ENCODE measurements around the gene AVPI1.
A peak's percentile ranks its signal among the peaks of the same experiment; 100 is the strongest.
"Not testable (repeated sequence)": the region's sequence is repeated elsewhere in the genome, so short reads cannot be mapped to it uniquely, and the experiment has no call there.

AVPI1 gene

DNA sequence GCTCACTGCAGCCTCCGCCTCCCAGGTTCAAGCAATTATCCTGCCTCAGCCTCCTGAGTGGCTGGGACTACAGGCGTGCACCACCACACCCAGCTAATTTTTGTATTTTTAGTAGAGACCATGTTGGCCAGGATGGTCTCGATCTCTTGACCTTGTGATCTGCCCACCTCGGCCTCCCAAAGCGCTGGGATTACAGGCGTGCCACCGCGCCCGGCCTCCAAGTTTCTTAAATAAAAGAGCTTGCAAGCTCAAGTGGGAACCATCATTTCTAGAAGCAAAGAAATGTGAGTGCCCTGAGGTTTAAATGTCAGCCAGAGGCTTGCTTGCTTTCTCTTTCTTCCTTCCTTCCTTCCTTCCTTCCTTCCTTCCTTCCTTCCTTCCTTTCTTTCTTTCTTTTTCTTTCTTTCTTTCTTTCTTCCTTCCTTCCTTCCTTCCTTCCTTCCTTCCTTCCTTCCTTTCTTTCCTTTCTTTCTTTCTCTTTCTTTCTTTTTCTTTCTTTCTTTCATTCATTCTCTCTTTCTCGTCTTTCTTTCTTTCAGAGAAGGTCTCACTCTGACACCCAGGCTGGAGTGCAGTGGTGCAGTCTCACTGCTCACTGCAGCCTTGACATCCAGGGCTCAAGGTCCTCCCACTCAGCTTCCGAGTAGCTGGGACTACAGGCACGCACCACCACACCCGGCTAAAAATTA, 44.4 kb downstream of the AVPI1 start:
- peaks cover 26% of the 10 kb centered on the region for H3K4me1 Mint-ChIP-seq (ENCODE audit: low read depth)
- H3K27me3 Mint-ChIP-seq, H3K27ac Mint-ChIP-seq, H3K9me3 Mint-ChIP-seq: not testable (repeated sequence)
- H3K36me3 Mint-ChIP-seq (ENCODE audit: low read depth), result peaks cover 28% of the 10 kb centered on the region
- peak overlapping the region; percentile 45 for H3K4me3 Mint-ChIP-seq

- H3K9me3 Mint-ChIP-seq, result no peaks in the 10 kb centered on the region
- H3K27ac Mint-ChIP-seq, result peak overlapping the region; percentile 81
- H3K27me3 Mint-ChIP-seq, result no peaks in the 10 kb centered on the region
- peak overlapping the region; percentile 95 for H3K4me3 Mint-ChIP-seq
- peaks cover 22% of the 10 kb centered on the region for H3K4me1 Mint-ChIP-seq (ENCODE audit: low read depth)
- peaks cover 24% of the 10 kb centered on the region for H3K36me3 Mint-ChIP-seq (ENCODE audit: low read depth)
Measured at GRCh38 chr10:97640868-97641811, 45.9 kb downstream of the AVPI1 start.

GRCh38 chr10:97640174-97640867, 46.7 kb downstream of the AVPI1 start, which contains the start of gene PI4K2A:
PI4K2A (plus strand) TSS chr10:97640671; CDS start chr10:97640743, 72 bp downstream.
- peaks cover 22% of the 10 kb centered on the region for H3K4me1 Mint-ChIP-seq (ENCODE audit: low read depth)

DNA sequence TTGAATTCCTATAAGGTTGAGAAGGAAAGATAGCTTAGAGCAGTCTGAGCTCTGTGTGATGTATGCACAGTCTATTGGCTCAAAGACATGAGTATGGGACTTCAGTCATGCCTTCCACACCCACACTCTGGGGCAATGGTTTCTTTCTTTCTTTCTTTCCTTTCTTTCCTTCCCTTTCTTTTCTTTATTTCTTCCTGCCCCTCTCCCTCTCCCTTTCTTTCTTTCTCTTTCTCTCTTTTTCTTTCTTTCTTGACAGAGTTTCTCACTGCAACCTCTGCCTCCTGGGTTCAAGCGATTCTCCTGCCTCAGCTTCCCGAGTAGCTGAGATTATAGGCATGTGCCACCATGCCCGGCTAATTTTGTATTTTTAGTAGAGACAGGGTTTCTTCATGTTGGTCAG, 48.0 kb downstream of the AVPI1 start:
- H3K4me3 Mint-ChIP-seq, result peak overlapping the region; percentile 8
- not testable (repeated sequence) for H3K9me3 Mint-ChIP-seq; H3K27ac Mint-ChIP-seq; H3K27me3 Mint-ChIP-seq; H3K36me3 Mint-ChIP-seq (ENCODE audit: low read depth)
- peaks cover 22% of the 10 kb centered on the region for H3K4me1 Mint-ChIP-seq (ENCODE audit: low read depth)

More at GRCh38 chr10:97640174-97640867, 46.7 kb downstream of the AVPI1 start, which contains the start of gene PI4K2A:
- Mint-ChIP-seq H3K4me3 (peak within 1 kb of the TSS; percentile 95), H3K36me3 (ENCODE audit: low read depth) (peaks cover 18% of the 10 kb centered on the region), H3K27me3 (no peaks in the 10 kb centered on the region), H3K9me3 (no peaks in the 10 kb centered on the region), H3K27ac (peak within 1 kb of the TSS; percentile 81)

DNA sequence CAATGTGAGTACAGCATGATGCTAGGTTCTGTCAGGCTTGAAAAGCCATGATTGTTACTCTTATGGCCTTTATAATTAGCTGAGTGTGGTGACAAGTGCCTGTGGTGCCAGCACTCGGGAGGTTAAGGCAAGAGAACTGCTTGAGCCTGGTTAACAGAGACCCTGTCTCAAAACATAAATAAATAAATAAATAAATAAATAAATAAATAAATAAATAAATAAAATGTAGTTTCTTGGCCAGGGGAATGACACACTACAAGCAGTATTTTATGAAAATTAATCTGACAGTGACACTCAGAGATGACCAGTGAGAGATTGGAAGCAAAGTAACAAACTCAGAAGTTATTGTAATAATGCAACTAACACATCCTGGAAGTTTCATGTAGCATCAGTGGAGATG, 51.5 kb downstream of the AVPI1 start:
- Mint-ChIP-seq H3K9me3 (no peaks in the 10 kb centered on the region), H3K4me3 (no peak overlapping the region), H3K27me3 (no peaks in the 10 kb centered on the region), H3K36me3 (ENCODE audit: low read depth) (no peaks in the 10 kb centered on the region), H3K27ac (no peak overlapping the region), H3K4me1 (ENCODE audit: low read depth) (peaks cover 25% of the 10 kb centered on the region)

DNA sequence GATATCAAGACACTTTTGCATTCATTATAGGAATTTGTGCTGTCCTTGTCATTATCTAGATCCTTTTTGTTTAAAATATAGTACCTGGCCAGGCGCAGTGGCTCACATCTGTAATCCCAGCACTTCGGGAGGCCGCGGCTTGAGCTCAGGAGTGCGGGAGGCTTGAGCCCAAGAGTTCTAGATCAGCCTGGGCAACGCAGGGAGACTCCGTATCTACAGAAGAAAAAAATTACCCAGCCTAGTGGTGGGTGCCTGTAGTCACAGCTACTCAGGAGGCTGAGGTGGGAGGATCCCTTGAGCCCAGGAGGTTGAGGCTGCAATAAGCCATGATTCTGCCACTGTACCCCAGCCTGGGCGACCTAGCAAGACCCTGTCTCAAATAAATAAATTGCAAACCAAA, 53.1 kb downstream of the AVPI1 start:
- H3K27me3 Mint-ChIP-seq, result no peaks in the 10 kb centered on the region
- peak overlapping the region; percentile 93 for H3K27ac Mint-ChIP-seq
- H3K36me3 Mint-ChIP-seq (ENCODE audit: low read depth), result no peaks in the 10 kb centered on the region
- peak overlapping the region; percentile 99 for H3K4me3 Mint-ChIP-seq
- H3K4me1 Mint-ChIP-seq (ENCODE audit: low read depth), result peaks cover 18% of the 10 kb centered on the region
- no peaks in the 10 kb centered on the region for H3K9me3 Mint-ChIP-seq

- Mint-ChIP-seq H3K27me3 (no peaks in the 10 kb centered on the region), H3K4me3 (peak within 1 kb of the TSS; percentile 99), H3K27ac (peak within 1 kb of the TSS; percentile 93), H3K4me1 (ENCODE audit: low read depth) (peaks cover 18% of the 10 kb centered on the region), H3K36me3 (ENCODE audit: low read depth) (no peaks in the 10 kb centered on the region), H3K9me3 (no peaks in the 10 kb centered on the region)
Measured at GRCh38 chr10:97632949-97633884, 53.8 kb downstream of the AVPI1 start, which contains the start of gene MORN4. MORN4 (minus strand) TSS chr10:97633500; CDS start chr10:97619653, 13,847 bp downstream.

GRCh38 chr10:97631098-97631497, 55.9 kb downstream of the AVPI1 start:
- H3K27ac Mint-ChIP-seq, result no peak overlapping the region
- no peak overlapping the region for H3K4me3 Mint-ChIP-seq

GRCh38 chr10:97629289-97629688, 57.8 kb downstream of the AVPI1 start:
- no peaks in the 10 kb centered on the region for H3K36me3 Mint-ChIP-seq (ENCODE audit: low read depth)
- H3K4me3 Mint-ChIP-seq, result no peak overlapping the region
- H3K27me3 Mint-ChIP-seq, result no peaks in the 10 kb centered on the region
- H3K9me3 Mint-ChIP-seq, result no peaks in the 10 kb centered on the region
- H3K27ac Mint-ChIP-seq, result no peak overlapping the region
- H3K4me1 Mint-ChIP-seq (ENCODE audit: low read depth), result peaks cover 18% of the 10 kb centered on the region

More at GRCh38 chr10:97631098-97631497, 55.9 kb downstream of the AVPI1 start:
- Mint-ChIP-seq H3K27me3 (no peaks in the 10 kb centered on the region), H3K36me3 (ENCODE audit: low read depth) (no peaks in the 10 kb centered on the region), H3K4me1 (ENCODE audit: low read depth) (peaks cover 18% of the 10 kb centered on the region), H3K9me3 (no peaks in the 10 kb centered on the region)

DNA sequence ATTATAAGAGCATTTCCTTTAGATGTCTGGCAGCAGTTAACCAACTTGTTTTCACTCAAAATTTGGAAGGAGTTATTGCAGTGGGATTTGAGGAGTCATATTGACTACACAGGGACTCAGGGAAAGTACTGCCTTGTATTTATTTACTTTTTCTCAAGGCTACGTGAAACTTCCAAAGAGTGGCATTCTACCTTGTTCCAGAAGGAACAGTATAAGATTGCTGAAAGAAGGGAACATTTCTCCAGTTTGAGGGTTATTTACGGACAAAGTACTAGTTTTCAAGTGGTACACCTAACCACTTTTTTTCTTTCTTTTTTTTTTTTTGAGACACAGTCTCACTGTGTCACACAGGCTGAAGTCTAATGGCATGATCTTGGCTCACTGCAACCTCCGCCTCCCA, 58.8 kb downstream of the AVPI1 start:
- Mint-ChIP-seq H3K9me3 (no peaks in the 10 kb centered on the region), H3K4me1 (ENCODE audit: low read depth) (peaks cover 10% of the 10 kb centered on the region), H3K27ac (no peak overlapping the region), H3K27me3 (no peaks in the 10 kb centered on the region), H3K36me3 (ENCODE audit: low read depth) (no peaks in the 10 kb centered on the region), H3K4me3 (no peak overlapping the region)

DNA sequence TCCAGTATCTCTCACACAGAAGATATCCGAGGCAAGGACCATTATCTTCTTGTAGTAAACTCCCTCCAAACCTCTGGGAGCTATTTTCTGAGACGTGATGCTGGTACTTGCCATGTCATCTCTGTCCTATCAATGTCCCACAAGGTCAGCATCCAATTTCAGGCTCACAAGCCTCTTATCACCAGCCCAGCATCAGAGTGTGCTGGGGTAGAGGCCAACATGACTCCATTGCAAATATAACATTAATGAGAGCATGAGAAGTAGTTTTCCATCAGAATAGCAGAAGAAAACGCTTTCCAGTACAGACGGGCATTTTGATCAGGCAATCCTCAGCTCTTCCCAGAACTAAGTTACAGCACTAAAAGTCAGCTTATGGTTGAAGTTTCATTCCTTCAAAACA, 59.3 kb downstream of the AVPI1 start:
- no peak overlapping the region for H3K27ac Mint-ChIP-seq
- no peaks in the 10 kb centered on the region for H3K9me3 Mint-ChIP-seq
- no peaks in the 10 kb centered on the region for H3K27me3 Mint-ChIP-seq
- no peaks in the 10 kb centered on the region for H3K36me3 Mint-ChIP-seq (ENCODE audit: low read depth)
- peaks cover 5% of the 10 kb centered on the region for H3K4me1 Mint-ChIP-seq (ENCODE audit: low read depth)
- no peak overlapping the region for H3K4me3 Mint-ChIP-seq

Data from stimulated activated naive CD8-positive, alpha-beta T cell treated with anti-CD3 and anti-CD28 coated beads, Interleukin-15, Interleukin-2, amounts not matched to agents 100 ng/mL and 50 ng/mL, for 24 hours (primary cell).